Hematopoietic multipotent progenitor cell treated with erythropoietin and hydrocortisone succinate and interleukin-3 and kit ligand, for 8 days (in vitro differentiated cells): Measurements from ENCODE around the gene NRDC.
"Not testable (repeated sequence)": the region's sequence is repeated elsewhere in the genome, so short reads cannot be mapped to it uniquely, and the experiment has no call there.

ENCODE experiments used
- DNase-seq: peaks from one replicate; pipeline ENCODE4 v3.0.0-alpha.2; 2015

Gene NRDC

DNA sequence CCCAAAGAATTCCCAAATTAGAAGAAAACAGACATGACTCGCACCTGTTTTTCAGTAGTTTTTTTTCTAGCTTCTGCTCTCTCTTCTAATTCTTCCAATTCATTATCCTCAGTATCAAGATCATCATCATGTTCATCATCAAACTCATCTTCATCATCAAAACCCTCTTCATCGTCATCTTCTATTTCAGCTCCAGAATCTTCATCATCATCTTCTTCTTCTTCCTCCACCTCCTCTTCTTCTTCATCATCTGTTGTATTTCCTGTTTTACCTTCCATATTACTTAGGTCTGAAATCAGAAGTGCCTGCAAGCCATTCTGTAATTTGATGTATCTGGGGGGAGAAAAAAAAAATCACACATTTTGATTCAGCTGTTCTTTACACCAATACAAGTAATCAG is 38.3 kb downstream of the NRDC start:
- no peak for DNase-seq

- no peak for DNase-seq
Observed at GRCh38 chr1:51839094-51839493, 39.4 kb downstream of the NRDC start.

DNA sequence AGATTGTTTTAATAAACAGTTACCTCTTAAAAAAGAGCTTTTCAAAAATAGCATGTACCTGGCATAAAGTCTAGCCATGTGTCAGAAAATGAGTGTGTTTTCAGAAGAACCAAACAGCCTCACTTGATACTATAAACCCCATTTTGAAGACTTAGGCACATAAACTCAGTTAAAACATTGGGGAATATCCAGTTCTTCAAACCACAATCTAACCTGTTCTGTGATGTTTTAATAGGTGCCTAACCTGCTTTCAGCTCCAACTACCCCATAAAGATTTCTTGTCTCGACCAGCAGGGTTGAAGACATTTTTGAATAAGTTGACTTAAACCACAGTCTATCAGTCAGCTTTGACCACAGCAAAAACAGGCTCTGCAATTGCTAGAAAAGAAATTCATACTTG is 41.3 kb downstream of the NRDC start:
- no peak for DNase-seq

- DNase-seq = no peak
Observed at GRCh38 chr1:51833700-51834099, 44.8 kb downstream of the NRDC start.

DNA sequence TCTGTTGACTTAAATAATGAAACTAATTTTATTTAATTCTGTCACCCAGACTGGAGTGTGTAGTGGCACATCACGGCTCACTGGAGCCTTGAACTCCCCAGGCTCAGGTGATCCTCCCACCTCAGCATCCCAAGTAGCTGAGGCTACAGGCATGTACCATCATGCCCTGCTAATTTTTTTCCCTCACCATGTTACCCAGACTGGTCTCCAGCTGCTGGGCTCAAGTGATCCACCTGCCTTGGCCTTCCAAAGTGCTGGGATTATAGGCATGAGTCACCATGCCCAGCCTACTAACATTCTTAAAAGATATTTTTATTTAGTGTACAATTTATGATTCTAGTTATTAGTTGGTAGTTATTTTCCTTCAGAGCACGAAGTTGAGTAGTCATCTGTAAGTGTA is 49.5 kb downstream of the NRDC start:
- no peak for DNase-seq

DNA sequence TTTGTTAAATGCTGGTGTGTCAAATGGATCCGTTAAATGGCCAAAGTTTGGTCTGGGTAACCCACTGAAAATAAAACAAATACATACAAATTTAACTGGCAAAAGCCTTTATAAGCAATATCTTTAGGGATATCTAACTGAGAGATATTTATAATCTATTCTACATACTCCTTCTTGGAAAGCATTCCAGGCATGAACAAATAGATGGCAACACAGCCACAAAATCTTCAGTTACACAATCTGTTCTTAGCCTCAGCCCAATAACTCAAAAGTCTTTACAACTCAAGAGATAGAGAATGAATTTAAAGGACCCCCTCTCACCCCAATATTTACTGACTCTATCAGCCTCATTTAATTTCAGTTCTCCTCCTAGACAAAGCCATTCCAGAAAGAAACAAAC is 58.7 kb downstream of the NRDC start:
- DNase-seq = no peak

DNA sequence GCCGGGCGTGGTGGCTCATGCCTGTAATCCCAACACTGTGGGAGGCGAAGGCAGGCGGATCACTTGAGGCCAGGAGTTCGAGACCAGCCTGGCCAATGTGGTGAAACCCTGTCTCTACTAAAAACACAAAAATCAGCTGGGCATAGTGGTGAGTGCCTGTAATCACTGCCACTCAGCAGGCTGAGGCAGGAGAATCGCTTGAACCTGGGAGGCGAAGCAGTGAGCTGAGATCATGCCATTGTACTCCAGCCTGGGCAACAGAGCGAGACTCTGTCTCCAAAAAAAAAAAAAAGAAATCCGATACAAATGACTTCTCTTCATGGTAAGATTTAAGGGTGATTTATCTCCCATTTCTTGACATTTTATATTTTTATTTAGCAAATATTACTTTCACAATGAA is 59.5 kb downstream of the NRDC start:
- not testable (repeated sequence) for DNase-seq

- DNase-seq = no peak
Observed at GRCh38 chr1:51818487-51818886, 60.0 kb downstream of the NRDC start.

- DNase-seq = no peak
Observed at GRCh38 chr1:51814513-51814912, 64.0 kb downstream of the NRDC start.

DNA sequence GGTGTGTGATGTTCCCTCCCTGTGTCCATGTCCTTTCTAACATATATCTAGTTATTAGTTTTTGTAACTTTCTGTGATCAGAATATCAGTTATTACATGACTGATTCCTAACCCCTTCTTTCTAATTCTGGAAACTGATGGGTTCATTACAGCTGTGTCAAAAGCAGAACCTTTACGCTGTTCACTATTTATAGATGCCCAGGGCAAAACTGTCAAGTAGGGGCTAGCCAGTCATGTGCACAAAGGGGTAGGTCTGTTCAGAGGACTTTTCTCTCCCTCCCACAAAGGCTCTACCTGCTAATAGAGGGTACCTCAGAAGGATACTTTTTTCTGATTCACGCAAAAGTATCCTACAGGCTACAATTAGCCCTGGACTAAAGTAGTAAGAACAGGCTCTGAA is 79.2 kb downstream of the NRDC start:
- DNase-seq = no peak

DNA sequence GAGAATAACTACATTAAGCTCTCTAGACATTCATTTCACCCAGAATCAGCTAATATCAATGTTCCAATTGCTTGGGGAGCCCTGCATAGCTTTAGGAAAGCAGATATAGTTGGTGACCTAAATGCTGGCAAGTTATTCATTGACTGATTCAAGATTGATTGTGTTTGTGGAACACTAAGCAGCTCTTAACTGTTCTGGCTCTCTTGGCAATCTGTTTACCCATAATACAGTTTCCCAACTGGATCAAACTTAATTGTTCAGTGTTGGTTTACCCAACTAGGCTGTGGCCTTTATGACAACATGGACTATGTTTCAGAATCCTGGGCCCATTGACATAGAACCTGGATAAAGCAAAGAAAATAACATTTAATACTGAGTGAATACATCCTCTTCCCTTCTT is 83.7 kb downstream of the NRDC start:
- DNase-seq = no peak

GRCh38 chr1:51794260-51794659 is 84.3 kb downstream of the NRDC start:
- DNase-seq = no peak

GRCh38 chr1:51792864-51793263 is 85.7 kb downstream of the NRDC start:
- no peak for DNase-seq

- DNase-seq = no peak
Observed at GRCh38 chr1:51791888-51792287, 86.6 kb downstream of the NRDC start.

DNA sequence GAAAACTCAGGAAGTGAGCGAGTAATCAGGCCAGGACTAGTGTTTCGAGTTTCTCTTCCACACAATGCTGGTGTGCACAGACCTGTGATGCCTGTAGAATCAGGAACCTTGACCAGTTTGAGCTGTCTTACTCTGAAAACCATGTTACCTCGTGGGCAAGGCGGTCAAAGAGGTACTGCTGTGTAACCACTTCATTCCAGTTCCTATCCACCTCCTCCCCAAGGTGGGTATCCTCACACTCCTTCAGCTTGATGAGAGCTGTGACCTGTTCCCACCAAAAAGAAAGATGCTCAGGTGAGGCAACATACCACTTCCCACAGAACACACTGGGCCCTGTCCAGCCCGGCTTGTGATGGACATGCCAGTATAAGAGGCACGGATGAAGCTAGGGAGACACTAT is 88.1 kb downstream of the NRDC start:
- no peak for DNase-seq

GRCh38 chr1:51789342-51789741 is 89.2 kb downstream of the NRDC start:
- DNase-seq = no peak

- no peak for DNase-seq
Observed at GRCh38 chr1:51788938-51789337, 89.6 kb downstream of the NRDC start.

DNA sequence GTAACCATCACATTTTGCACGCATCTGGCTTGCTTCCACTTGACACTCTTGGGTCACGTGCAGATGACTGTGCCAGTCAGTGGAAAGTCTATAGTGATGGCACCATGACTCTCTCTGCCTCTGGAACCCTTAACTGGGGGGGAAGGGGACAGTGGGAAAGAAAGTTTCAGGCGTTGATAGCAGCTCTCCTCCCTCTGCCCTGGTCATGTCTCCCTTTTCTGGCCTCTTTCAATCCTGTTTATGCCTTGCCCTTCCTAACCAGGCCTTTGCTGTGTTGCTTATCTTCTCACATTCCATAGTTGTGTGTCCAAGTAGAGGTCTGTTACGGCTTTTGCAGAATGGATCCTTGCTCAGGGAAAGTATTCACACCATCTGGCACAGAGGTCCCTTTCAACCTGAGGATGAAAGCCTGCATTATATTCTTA is 93.5 kb downstream of the NRDC start:
- no peak for DNase-seq

DNA sequence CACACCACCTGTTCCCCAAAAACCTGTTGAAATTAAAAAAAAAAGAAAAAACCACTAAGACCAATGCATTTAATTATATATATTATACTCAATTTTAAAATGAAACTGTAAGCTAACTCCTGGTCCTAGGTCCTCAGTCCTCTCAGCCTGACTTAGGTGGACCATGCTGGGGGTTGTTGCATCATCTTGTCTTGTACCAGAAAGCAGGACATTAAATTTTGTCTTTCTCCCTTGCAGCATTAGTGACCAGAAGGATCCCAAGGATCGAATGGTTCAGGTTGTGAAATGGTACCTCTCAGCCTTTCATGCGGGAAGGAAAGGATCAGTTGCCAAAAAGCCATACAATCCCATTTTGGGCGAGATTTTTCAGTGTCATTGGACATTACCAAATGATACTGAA is 97.6 kb downstream of the NRDC start:
- DNase-seq = no peak

GRCh38 chr1:51776408-51776807 is 102.1 kb downstream of the NRDC start:
- DNase-seq = no peak

DNA sequence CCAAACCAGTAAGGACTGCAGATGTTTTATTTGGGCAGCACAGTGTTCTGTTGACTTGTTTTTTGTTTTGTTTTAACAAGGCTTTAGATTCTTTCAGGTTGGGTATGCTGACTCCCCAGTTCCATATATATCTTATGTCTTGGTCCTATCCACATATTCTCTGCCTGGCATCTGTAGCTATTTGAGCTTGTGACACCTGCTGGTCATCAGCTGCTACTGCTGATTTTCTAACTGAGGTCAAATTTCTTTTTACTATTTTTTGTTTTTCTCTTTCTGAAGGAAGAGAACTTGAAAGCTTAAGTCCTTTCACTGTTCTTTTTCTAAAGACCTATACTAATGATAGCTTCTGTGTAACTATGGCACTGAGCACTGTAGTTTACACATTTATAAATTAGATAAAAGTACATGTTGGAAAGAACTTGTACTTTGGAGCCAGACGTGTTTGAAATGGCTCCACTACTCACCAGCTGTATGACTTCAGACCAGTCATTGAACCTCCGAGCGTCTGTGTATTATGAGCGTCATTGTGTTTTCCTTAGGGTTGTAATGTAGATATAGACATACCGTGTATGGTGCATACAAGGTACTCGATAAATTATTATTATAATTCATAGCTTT is 109.4 kb downstream of the NRDC start:
- peak; percentile 70 for DNase-seq

- DNase-seq = no peak
Observed at GRCh38 chr1:51761351-51761750, 117.2 kb downstream of the NRDC start.

GRCh38 chr1:51760872-51761271 is 117.7 kb downstream of the NRDC start:
- no peak for DNase-seq

DNA sequence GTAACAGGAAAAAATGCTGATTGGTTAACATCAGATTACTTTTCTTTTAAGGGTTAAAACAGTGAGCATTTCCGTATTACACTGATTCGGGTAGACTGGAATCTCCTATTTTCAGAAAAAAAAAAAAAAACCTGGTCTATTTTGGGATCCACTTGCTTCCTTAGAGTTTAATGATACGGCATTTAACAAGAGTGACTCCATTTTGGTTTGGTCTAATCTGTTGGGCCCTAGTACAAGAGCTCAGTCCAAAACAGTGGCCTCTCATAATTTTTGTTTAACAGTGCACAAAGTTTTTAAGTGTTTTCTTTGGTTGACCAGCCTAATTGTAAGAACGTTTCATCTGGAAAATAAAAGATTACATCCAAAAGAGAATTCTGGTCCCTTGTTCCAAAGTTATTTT is 120.2 kb downstream of the NRDC start:
- no peak for DNase-seq

DNA sequence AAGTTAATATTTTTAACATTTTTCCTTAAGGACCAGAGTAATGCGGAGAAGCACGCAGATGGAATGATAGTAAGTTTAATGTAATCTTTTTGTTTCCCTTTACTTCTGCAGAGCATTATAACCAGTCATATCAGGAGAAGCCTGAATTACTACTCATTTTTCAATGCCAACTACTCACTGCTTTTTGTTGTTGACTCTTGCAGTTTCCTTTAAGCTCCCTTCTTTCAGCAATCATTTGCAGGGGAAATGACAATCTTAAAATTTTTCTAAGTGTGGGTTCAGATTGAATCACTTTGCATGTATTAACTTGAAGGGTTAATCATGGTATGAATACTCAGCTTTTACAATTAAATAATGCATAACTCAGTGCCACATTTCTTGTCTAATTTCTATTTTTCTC is 122.2 kb downstream of the NRDC start:
- no peak for DNase-seq

- DNase-seq = no peak
Observed at GRCh38 chr1:51755437-51755836, 123.1 kb downstream of the NRDC start.
